Hepatocyte (in vitro differentiated cells): ENCODE results near the gene MAP7D3.

Experiments
- EZH2 ChIP-seq: fragments of 200-600 bp; sonication (generic); IDR thresholded peaks from 2 replicates; pipeline ENCODE4 v1.6.1; 2016; ENCODE audit warnings: antibody characterized with exemption, mild to moderate bottlenecking, borderline replicate concordance
- TF ChIP-seq, protein P1 (sequence below): fragments of 200-600 bp; sonication (generic); IDR thresholded peaks from 2 replicates; pipeline ENCODE4 v1.5.1; 2016; ENCODE audit warnings: antibody characterized with exemption, mild to moderate bottlenecking; ENCODE audit not compliant: poor library complexity

DNA sequence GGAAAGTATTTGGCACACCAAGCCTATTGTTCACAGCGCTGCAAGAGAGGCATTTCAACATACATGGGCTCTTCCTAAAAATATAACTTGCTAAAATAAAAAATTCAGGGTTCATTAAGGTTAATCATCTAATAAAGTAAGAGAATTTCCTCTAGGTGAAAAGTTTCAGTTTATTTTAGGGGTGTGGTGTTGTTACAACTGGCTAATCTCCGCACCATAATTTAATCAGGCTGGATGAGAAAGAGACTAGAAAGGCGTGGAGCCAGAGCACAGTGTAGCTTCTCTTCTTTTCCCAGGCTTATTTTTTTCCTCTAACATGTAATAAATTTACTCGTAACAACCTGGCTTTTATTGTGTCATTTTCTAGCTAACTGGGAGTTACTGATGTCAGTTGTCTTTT is 56.0 kb downstream of the MAP7D3 start:
- TF ChIP-seq, protein P1, sequence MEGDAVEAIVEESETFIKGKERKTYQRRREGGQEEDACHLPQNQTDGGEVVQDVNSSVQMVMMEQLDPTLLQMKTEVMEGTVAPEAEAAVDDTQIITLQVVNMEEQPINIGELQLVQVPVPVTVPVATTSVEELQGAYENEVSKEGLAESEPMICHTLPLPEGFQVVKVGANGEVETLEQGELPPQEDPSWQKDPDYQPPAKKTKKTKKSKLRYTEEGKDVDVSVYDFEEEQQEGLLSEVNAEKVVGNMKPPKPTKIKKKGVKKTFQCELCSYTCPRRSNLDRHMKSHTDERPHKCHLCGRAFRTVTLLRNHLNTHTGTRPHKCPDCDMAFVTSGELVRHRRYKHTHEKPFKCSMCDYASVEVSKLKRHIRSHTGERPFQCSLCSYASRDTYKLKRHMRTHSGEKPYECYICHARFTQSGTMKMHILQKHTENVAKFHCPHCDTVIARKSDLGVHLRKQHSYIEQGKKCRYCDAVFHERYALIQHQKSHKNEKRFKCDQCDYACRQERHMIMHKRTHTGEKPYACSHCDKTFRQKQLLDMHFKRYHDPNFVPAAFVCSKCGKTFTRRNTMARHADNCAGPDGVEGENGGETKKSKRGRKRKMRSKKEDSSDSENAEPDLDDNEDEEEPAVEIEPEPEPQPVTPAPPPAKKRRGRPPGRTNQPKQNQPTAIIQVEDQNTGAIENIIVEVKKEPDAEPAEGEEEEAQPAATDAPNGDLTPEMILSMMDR = no peak
- no peak for TF ChIP-seq EZH2
